22Rv1 (cell line): Measurements from ENCODE around the gene SQOR.

Source experiments
- ZFX ChIP-seq: fragments of 450-650 bp; IDR thresholded peaks from 2 replicates; pipeline ENCODE4 v1.6.1; 2017; ENCODE audit warnings: antibody characterized with exemption, borderline replicate concordance
- TF ChIP-seq, protein P1 (sequence below): fragments of 450-650 bp; IDR thresholded peaks from 2 replicates; pipeline ENCODE4 v1.5.1; 2017; ENCODE audit warnings: mild to moderate bottlenecking

DNA sequence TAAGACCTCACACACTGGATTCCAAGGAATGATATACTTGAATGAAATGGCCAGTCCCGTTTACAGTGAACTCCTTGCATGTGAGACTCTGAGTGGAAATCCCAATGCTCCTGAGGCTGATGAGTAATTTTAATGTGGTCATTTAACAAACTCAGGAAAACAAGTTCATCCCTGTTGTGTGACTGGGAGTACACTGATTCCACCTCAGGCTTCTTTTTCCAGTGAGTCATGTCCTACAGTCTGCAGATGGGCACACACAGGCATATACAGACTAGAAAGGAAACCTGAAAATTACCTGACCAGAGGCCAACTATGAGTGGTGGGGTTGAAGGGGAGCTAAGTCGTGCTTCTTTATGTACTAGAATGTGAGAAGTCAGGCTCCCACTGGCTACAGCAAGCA, 5.8 kb downstream of the SQOR start:
- TF ChIP-seq, protein P1, sequence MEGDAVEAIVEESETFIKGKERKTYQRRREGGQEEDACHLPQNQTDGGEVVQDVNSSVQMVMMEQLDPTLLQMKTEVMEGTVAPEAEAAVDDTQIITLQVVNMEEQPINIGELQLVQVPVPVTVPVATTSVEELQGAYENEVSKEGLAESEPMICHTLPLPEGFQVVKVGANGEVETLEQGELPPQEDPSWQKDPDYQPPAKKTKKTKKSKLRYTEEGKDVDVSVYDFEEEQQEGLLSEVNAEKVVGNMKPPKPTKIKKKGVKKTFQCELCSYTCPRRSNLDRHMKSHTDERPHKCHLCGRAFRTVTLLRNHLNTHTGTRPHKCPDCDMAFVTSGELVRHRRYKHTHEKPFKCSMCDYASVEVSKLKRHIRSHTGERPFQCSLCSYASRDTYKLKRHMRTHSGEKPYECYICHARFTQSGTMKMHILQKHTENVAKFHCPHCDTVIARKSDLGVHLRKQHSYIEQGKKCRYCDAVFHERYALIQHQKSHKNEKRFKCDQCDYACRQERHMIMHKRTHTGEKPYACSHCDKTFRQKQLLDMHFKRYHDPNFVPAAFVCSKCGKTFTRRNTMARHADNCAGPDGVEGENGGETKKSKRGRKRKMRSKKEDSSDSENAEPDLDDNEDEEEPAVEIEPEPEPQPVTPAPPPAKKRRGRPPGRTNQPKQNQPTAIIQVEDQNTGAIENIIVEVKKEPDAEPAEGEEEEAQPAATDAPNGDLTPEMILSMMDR: no peak
- no peak for TF ChIP-seq ZFX
